ENCODE measurements around the gene SBK1.

DNA sequence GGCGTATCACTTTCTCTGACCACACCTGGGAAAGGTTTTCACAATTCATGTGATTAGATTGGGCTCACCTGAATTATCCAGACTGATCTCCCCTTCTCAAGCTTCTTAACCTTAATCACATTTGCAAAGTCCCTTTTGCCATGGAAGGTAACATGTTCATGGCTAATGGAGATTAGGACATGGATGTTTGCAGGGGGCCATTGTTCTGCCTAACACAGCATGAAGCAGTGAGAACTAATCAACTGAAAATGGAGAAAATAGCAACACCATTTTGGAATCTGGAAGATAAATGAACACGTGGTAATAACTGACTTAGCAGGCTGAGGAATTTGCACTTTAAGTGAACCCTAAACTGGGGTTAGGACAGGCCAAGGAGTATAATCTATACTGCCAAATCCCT is 25.0 kb upstream of the SBK1 start:
- TF ChIP-seq POLR2A (IDR thresholded peaks at IDR 0.05), result no peak
- TF ChIP-seq, protein P1, sequence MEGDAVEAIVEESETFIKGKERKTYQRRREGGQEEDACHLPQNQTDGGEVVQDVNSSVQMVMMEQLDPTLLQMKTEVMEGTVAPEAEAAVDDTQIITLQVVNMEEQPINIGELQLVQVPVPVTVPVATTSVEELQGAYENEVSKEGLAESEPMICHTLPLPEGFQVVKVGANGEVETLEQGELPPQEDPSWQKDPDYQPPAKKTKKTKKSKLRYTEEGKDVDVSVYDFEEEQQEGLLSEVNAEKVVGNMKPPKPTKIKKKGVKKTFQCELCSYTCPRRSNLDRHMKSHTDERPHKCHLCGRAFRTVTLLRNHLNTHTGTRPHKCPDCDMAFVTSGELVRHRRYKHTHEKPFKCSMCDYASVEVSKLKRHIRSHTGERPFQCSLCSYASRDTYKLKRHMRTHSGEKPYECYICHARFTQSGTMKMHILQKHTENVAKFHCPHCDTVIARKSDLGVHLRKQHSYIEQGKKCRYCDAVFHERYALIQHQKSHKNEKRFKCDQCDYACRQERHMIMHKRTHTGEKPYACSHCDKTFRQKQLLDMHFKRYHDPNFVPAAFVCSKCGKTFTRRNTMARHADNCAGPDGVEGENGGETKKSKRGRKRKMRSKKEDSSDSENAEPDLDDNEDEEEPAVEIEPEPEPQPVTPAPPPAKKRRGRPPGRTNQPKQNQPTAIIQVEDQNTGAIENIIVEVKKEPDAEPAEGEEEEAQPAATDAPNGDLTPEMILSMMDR (IDR thresholded peaks at IDR 0.05 in 8 of 11, conservative IDR thresholded peaks at IDR 0.05 in 3 of 11), result no peak

All from spleen (tissue), 7 donors.